Astrocyte of the cerebellum (primary cell): Measurements from ENCODE around the gene PTPRT.

ENCODE experiments used
- DNase-seq: peaks from one replicate; pipeline ENCODE4 v3.0.0-alpha.2; 2011; ENCODE audit warnings: low read depth
- H3K4me3 ChIP-seq: 2 replicates; pipeline ENCODE4 v1.5.1; 2011; ENCODE audit warnings: mild to moderate bottlenecking, low read depth, low read length, moderate library complexity
- in situ Hi-C: cut with HindIII; loops from 2 replicates; pipeline ENCODE4 v1.10.0; 2017; ENCODE audit warnings: low sequenced_read_pairs
- TF ChIP-seq, protein P1 (sequence below): IDR thresholded peaks from 2 replicates; pipeline ENCODE4 v1.5.1; 2012; ENCODE audit warnings: low read length, low read depth, moderate library complexity, mild to moderate bottlenecking; ENCODE audit errors: missing control alignments

The PTPRT gene

DNA sequence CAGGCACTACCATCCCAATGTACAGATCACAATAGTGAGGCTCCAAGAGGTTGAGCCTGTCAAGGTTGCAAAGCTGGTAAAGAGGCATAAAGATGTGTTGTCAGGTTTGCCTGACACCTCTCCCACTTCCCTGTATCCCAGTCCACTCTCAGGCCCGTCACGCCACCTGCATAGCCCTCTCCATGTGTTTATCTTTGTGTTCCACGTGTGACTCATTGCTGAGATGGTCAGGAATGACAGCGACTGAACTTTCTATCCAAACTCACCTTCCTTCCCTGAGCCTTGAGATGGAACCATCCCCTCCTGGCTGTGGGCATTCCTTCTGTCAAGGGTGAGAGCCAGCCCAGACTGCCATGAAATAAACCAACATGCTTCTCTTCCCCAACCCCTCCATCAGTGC, 578.3 kb downstream of the PTPRT start:
- in situ Hi-C loops = no loop called here
- no peak overlapping the region for H3K4me3 ChIP-seq
- no peak for DNase-seq
- TF ChIP-seq, protein P1, sequence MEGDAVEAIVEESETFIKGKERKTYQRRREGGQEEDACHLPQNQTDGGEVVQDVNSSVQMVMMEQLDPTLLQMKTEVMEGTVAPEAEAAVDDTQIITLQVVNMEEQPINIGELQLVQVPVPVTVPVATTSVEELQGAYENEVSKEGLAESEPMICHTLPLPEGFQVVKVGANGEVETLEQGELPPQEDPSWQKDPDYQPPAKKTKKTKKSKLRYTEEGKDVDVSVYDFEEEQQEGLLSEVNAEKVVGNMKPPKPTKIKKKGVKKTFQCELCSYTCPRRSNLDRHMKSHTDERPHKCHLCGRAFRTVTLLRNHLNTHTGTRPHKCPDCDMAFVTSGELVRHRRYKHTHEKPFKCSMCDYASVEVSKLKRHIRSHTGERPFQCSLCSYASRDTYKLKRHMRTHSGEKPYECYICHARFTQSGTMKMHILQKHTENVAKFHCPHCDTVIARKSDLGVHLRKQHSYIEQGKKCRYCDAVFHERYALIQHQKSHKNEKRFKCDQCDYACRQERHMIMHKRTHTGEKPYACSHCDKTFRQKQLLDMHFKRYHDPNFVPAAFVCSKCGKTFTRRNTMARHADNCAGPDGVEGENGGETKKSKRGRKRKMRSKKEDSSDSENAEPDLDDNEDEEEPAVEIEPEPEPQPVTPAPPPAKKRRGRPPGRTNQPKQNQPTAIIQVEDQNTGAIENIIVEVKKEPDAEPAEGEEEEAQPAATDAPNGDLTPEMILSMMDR = no peak

DNA sequence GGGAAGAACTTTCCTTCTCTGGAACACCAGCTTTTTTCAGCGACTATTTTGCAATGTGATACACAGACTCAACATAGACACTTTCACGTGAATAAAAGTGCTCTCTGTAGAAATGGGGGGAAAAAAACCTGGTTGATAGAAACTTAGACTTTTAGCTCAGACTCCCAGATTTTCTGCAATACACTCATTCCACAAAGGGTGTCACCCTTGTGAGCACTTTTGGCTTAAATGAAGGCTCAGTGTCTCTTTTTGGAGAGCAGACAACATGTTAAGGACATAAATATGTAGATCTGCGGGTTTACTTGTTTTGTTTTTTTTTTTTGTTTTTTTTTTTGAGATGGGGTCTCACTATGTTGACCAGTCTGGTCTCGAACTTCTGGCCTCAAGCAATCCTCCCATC, 579.6 kb downstream of the PTPRT start:
- DNase-seq = no peak
- no peak overlapping the region for H3K4me3 ChIP-seq
- TF ChIP-seq, protein P1 = no peak
- in situ Hi-C loops = no loop called here

DNA sequence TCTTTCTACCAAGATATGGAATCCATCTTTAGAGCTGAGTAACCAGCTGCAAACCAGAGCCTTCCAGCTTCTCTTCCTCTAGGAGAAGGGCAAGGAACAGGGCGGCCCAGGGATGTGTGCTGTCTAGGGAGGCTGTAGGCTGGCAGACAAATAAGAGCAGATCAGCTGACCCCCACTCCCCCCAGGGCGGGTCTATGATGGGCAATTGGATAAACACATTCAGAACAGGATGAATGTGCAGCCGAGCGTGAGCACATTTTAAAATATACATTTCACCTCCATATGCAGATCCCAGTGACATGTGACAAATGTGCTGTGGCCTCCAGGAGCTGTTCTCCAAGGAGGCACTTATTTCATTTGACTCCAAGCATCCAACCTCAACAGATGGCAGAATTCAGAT, 580.1 kb downstream of the PTPRT start:
- in situ Hi-C loops = no loop called here
- H3K4me3 ChIP-seq = no peak overlapping the region
- TF ChIP-seq, protein P1 = no peak
- DNase-seq = no peak

DNA sequence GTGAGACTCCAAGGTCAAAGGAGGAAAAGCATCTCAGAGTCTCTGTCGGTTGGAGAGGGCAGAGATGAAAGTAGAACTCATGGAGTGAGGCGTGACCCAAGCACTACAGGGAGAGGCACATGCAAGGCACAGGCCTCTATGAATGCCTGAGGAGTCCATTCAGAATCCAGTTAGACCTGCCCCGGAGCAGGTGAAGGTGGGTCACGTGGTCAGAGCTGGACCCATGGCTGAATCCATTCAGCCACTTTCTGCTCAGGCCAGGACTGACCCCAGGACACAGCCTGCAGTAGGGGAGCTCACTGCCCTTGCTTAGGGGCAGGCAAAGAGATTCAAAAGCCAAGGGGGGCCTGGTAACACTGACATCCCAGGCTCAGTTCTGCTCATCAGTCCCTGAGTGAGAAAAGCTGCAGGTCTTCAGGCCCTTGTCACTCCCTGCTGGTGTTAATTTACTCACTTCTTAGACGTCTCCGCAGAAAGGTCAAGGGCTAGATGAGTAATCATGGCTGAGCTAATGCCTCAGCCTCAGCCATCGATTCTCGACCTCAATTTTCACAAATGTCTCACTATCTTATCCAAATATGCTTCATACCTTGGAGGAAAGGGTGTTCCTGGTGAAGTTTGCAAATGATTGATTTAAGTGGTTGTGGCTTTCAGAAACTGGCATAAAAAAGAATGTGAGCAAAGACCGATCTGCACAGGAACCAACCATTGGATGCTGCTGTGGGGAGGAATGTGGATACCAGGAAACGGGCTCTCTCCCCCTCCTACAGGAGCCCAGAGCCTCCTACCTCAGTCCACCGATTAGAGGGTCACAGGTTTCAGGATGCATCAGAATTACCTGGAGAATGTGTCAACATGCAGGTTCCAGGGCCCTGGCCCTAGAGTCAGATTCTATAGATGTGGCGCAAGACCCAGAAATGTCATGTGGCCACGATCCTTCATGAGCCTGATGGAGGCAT, 584.4 kb downstream of the PTPRT start:
- in situ Hi-C loops = no loop called here
- TF ChIP-seq, protein P1 = no peak
- H3K4me3 ChIP-seq = no peak overlapping the region
- DNase-seq = no peak

DNA sequence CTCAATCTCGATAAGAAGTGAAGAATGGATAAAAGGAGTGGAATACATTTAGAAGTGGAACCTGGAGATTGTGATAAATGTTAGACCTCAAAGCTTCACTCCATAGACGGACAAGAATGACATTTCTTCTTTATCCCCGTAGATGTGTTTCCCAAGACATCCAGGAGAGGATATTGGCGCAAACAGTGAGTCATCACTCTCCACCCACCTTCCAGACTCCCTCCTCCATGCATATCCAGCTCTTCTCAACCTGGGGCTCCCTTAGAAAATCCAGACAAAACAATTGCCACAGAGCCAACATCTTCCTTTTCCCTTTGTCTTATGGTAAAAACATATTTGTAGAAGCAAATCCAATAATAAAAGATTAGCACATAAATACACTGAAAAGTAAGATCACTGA, 586.1 kb downstream of the PTPRT start:
- in situ Hi-C loops = no loop called here
- no peak for DNase-seq
- TF ChIP-seq, protein P1 = no peak
- no peak overlapping the region for H3K4me3 ChIP-seq

DNA sequence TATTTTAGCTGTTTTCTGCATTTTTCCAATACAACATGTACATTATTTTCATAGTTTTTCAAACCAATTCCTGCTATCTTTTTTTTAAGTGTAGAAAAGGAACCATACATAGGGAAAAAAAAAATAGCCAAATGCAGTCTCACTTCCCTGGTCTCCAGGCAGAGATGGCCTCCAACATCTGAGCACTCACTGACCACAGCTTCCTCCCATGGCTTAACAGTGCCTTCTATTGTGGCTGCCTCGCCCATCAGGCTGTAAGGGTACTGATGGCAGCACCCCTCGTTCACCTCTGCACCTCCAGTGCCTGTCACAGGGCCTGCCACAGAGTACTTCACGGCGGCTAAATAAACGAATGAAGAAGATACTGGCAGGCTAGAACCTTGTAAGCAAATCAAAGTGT, 591.1 kb downstream of the PTPRT start:
- no peak for DNase-seq
- no peak overlapping the region for H3K4me3 ChIP-seq
- in situ Hi-C loops = no loop called here
- TF ChIP-seq, protein P1 = no peak
